SH-SY5Y (cell line): Measurements from ENCODE around the gene CLPSL2.

Experiments
- GATA2 ChIP-seq: IDR thresholded peaks from 2 replicates; pipeline ENCODE4 v1.6.1; 2011; ENCODE audit warnings: mild to moderate bottlenecking, low read depth, low read length
- GATA3 ChIP-seq: IDR thresholded peaks from 2 replicates; pipeline ENCODE4 v1.6.1; 2011; ENCODE audit warnings: low read depth, mild to moderate bottlenecking, low read length, moderate library complexity

DNA sequence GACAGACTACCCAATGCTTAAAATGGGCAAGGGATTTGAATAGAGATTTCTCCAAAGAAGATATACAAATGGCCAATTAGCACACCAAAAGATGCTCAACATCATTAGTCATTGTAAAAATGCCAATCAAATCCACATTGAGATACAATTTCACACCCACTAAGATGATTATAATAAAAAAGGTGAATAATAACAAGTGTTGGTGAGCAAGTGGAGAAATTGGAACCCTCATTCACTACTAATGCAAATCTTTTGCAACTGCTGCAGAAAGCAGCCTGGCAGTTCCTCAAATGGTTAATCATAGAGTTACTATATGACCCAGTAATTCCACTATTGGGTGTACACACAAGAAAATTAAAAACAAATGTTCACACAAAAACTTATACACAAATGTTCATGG lies 41.1 kb downstream of the CLPSL2 start:
- TF ChIP-seq GATA2 (no peak), GATA3 (no peak)
